Neural crest cell (in vitro differentiated cells): ENCODE data around the gene EMILIN3. TPM values are rescaled to one million over a fixed set of nuclear protein-coding genes. Genes with fewer than 3 reads are reported as not detected.
A peak's percentile ranks its signal among the peaks of the same experiment; 100 is the strongest.

ENCODE experiments used
- DNase-seq: peaks from one replicate; pipeline ENCODE4 v3.0.0; 2021; ENCODE audit warnings: low read depth, mixed read lengths, low spot score
- H3K27ac Mint-ChIP-seq: one replicate; pipeline ENCODE4 v1.8.0; 2021; ENCODE audit warnings: mild to moderate bottlenecking, mixed read lengths; ENCODE audit not compliant: unreplicated experiment
- H3K27me3 Mint-ChIP-seq: 2 replicates; pipeline ENCODE4 v1.8.0; 2021; ENCODE audit warnings: low read depth, mild to moderate bottlenecking, mixed read lengths
- H3K36me3 Mint-ChIP-seq: 2 replicates; pipeline ENCODE4 v1.8.0; 2021; ENCODE audit warnings: low read depth, mild to moderate bottlenecking, mixed read lengths
- H3K4me1 Mint-ChIP-seq: 2 replicates; pipeline ENCODE4 v1.8.0; 2021; ENCODE audit warnings: mixed read lengths
- H3K4me3 Mint-ChIP-seq: one replicate; pipeline ENCODE4 v1.8.0; 2021; ENCODE audit warnings: mild to moderate bottlenecking, mixed read lengths
- H3K9me3 Mint-ChIP-seq: 2 replicates; pipeline ENCODE4 v1.8.0; 2021; ENCODE audit warnings: mixed read lengths
- CTCF ChIP-seq: fragments of 200-600 bp; sonication (generic); conservative IDR thresholded peaks from 2 replicates; pipeline ENCODE4 v1.5.0; 2021; ENCODE audit warnings: antibody characterized with exemption, mild to moderate bottlenecking
- total RNA-seq: library from RNA; stranded (reverse); gene quantifications from 2 replicates; pipeline ENCODE4 v1.2.1, GENCODE V29; 2021

EMILIN3 gene
- total RNA-seq, 1 donor from 2014 or later, result 6.9 TPM

- no peak for TF ChIP-seq CTCF
- Mint-ChIP-seq H3K4me1 (peaks cover 57% of the 10 kb centered on the region), H3K4me3 (peak overlapping the region; percentile 5), H3K27ac (peak overlapping the region; percentile 15), H3K36me3 (no peaks in the 10 kb centered on the region), H3K27me3 (no peaks in the 10 kb centered on the region), H3K9me3 (no peaks in the 10 kb centered on the region)
- no peak for DNase-seq
These were observed 25.0 kb upstream of the EMILIN3 start for GRCh38 chr20:41391587-41392001.

GRCh38 chr20:41390889-41391288, 24.3 kb upstream of the EMILIN3 start:
- TF ChIP-seq CTCF, result no peak

GRCh38 chr20:41387444-41387851, 20.8 kb upstream of the EMILIN3 start:
- no peak overlapping the region for H3K4me3 Mint-ChIP-seq
- no peak for TF ChIP-seq CTCF
- H3K27ac Mint-ChIP-seq, result no peak overlapping the region
- no peaks in the 10 kb centered on the region for H3K27me3 Mint-ChIP-seq
- H3K36me3 Mint-ChIP-seq, result no peaks in the 10 kb centered on the region
- H3K9me3 Mint-ChIP-seq, result no peaks in the 10 kb centered on the region
- DNase-seq, result no peak
- H3K4me1 Mint-ChIP-seq, result peaks cover 26% of the 10 kb centered on the region

More at GRCh38 chr20:41390889-41391288, 24.3 kb upstream of the EMILIN3 start:
- no peaks in the 10 kb centered on the region for H3K36me3 Mint-ChIP-seq
- H3K9me3 Mint-ChIP-seq, result no peaks in the 10 kb centered on the region
- H3K4me1 Mint-ChIP-seq, result peaks cover 50% of the 10 kb centered on the region
- H3K27me3 Mint-ChIP-seq, result no peaks in the 10 kb centered on the region
- H3K27ac Mint-ChIP-seq, result no peak overlapping the region
- DNase-seq, result no peak
- H3K4me3 Mint-ChIP-seq, result no peak overlapping the region

GRCh38 chr20:41386502-41387427, 20.1 kb upstream of the EMILIN3 start:
- Mint-ChIP-seq H3K27me3 (no peaks in the 10 kb centered on the region), H3K36me3 (no peaks in the 10 kb centered on the region), H3K4me1 (peaks cover 19% of the 10 kb centered on the region), H3K27ac (no peak overlapping the region), H3K4me3 (no peak overlapping the region), H3K9me3 (no peaks in the 10 kb centered on the region)
- DNase-seq, result no peak
- TF ChIP-seq CTCF, result no peak

GRCh38 chr20:41382791-41383305, 16.2 kb upstream of the EMILIN3 start:
- DNase-seq, result no peak
- H3K27ac Mint-ChIP-seq, result no peak overlapping the region
- no peaks in the 10 kb centered on the region for H3K9me3 Mint-ChIP-seq
- no peaks in the 10 kb centered on the region for H3K36me3 Mint-ChIP-seq
- peaks cover 4% of the 10 kb centered on the region for H3K4me1 Mint-ChIP-seq
- peaks cover 2% of the 10 kb centered on the region for H3K27me3 Mint-ChIP-seq
- H3K4me3 Mint-ChIP-seq, result no peak overlapping the region
- no peak for TF ChIP-seq CTCF
